Stimulated activated CD4-positive, alpha-beta T cell treated with anti-CD3 and anti-CD28 coated beads, Interleukin-4, amount 100 ng/mL, for 1 hour (primary cell): ENCODE results near the gene YIPF1.
"Not testable (repeated sequence)": the region's sequence is repeated elsewhere in the genome, so short reads cannot be mapped to it uniquely, and the experiment has no call there.

Source experiments
- DNase-seq: peaks from one replicate; pipeline ENCODE4 v3.0.0-alpha.2; 2020

Gene YIPF1

GRCh38 chr1:53893999-53894636 is 4.5 kb upstream of the YIPF1 start, which contains the start of gene DIO1:
DIO1 (plus strand) TSS chr1:53894187; CDS start chr1:53894211, 24 bp downstream.
- DNase-seq = no peak

- DNase-seq = no peak
Observed at GRCh38 chr1:53892911-53893310, 3.3 kb upstream of the YIPF1 start.

GRCh38 chr1:53891678-53892077 is 2.1 kb upstream of the YIPF1 start:
- DNase-seq = no peak

GRCh38 chr1:53891018-53891417 is 1.4 kb upstream of the YIPF1 start:
- no peak for DNase-seq

- DNase-seq = peak; percentile 3
Observed at GRCh38 chr1:53890522-53890941, 935 bp upstream of the YIPF1 start.

- DNase-seq = no peak
Observed at GRCh38 chr1:53888681-53889080, 916 bp downstream of the YIPF1 start.

GRCh38 chr1:53883600-53883999 is 6.0 kb downstream of the YIPF1 start:
- DNase-seq = not testable (repeated sequence)

GRCh38 chr1:53881853-53882252 is 7.7 kb downstream of the YIPF1 start:
- not testable (repeated sequence) for DNase-seq

- no peak for DNase-seq
Observed at GRCh38 chr1:53878492-53879105, 11.0 kb downstream of the YIPF1 start.

- not testable (repeated sequence) for DNase-seq
Observed at GRCh38 chr1:53875150-53875549, 14.4 kb downstream of the YIPF1 start.

- no peak for DNase-seq
Observed at GRCh38 chr1:53871773-53872484, 17.7 kb downstream of the YIPF1 start.

GRCh38 chr1:53871221-53871620 is 18.4 kb downstream of the YIPF1 start:
- no peak for DNase-seq

- DNase-seq = no peak
Observed at GRCh38 chr1:53869454-53870117, 20.0 kb downstream of the YIPF1 start.

- DNase-seq = no peak
Observed at GRCh38 chr1:53868565-53868964, 21.0 kb downstream of the YIPF1 start.

GRCh38 chr1:53862507-53862906 is 27.1 kb downstream of the YIPF1 start:
- no peak for DNase-seq

- DNase-seq = peak; percentile 23
Observed at GRCh38 chr1:53860967-53861411, 28.6 kb downstream of the YIPF1 start.

- DNase-seq = no peak
Observed at GRCh38 chr1:53851571-53852285, 37.9 kb downstream of the YIPF1 start.

GRCh38 chr1:53850082-53850673 is 39.4 kb downstream of the YIPF1 start:
- DNase-seq = no peak

GRCh38 chr1:53847980-53848379 is 41.6 kb downstream of the YIPF1 start:
- no peak for DNase-seq

- DNase-seq = no peak
Observed at GRCh38 chr1:53842347-53842746, 47.2 kb downstream of the YIPF1 start.

- no peak for DNase-seq
Observed at GRCh38 chr1:53838654-53838974, 51.0 kb downstream of the YIPF1 start.

GRCh38 chr1:53837924-53838653 is 51.5 kb downstream of the YIPF1 start, which contains the start of gene NDC1:
NDC1 (minus strand) TSS chr1:53838296; CDS start chr1:53838261, 35 bp downstream.
- peak; percentile 85 for DNase-seq
